Transverse colon (tissue), 4 donors: ENCODE data around the gene NCAPD3.

Experiments
- CTCF ChIP-seq, 5 experiments: fragments of 200-600 bp in 3 of 5; fragments of 450-650 bp in 2 of 5; sonication (generic) in 3 of 5; IDR thresholded peaks; 1 replicate in 2 of 5; 2 replicates in 3 of 5; pipeline ENCODE4 v1.5.1; 2016 to 2017; ENCODE audit warnings: antibody characterized with exemption in 5 of 5, inconsistent platforms in 3 of 5, mild to moderate bottlenecking in 2 of 5, moderate library complexity in 1 of 5
- EP300 ChIP-seq: sonication (generic); formaldehyde crosslinking; IDR thresholded peaks from one replicate; pipeline ENCODE4 v1.6.1; 2017; ENCODE audit warnings: antibody characterized with exemption, low read depth
- POLR2A ChIP-seq: fragments of 450-650 bp; IDR thresholded peaks from one replicate; pipeline ENCODE4 v1.6.1; 2016; ENCODE audit warnings: antibody characterized with exemption, mild to moderate bottlenecking, moderate library complexity
- POLR2AphosphoS5 ChIP-seq, 3 donors: sonication (generic); formaldehyde crosslinking; IDR thresholded peaks; one replicate each; pipeline ENCODE4 v1.6.1; 2016; ENCODE audit warnings: antibody characterized with exemption in 3 of 3

- TF ChIP-seq EP300 (no peak), POLR2AphosphoS5 (IDR thresholded peaks at IDR 0.05) (no peak), CTCF (IDR thresholded peaks at IDR 0.05) (no peak), POLR2A (no peak)
Observed at GRCh38 chr11:134228625-134229024, 4.9 kb upstream of the NCAPD3 start.
